MCF 10A (cell line): ENCODE results near the gene SPNS3. TPM values are rescaled to one million over a fixed set of nuclear protein-coding genes. Genes with fewer than 3 reads are reported as not detected.
A peak's percentile ranks its signal among the peaks of the same experiment; 100 is the strongest.

Experiments used
- BruUV-seq: library from RNA; stranded (reverse); fragments of 400-500 nt; replicated peaks from 2 replicates; lab custom pipeline; 2021; lab: Mats Ljungman, UMichigan
- CTCF ChIA-PET: fragments of 300-600 bp; sonication (Branson Sonifier 250); formaldehyde crosslinking; extraction: SDS; loops from one replicate; lab custom pipeline; 2021; ENCODE audit warnings: antibody characterized with exemption, inconsistent platforms; lab: Yijun Ruan, JAX
- POLR2A ChIA-PET: fragments of 300-600, 350-650 bp; sonication (Branson Sonifier 250); formaldehyde crosslinking; extraction: SDS; loops from one replicate; lab custom pipeline; 2020; ENCODE audit warnings: antibody characterized with exemption, inconsistent platforms; lab: Yijun Ruan, JAX
- DNase-seq: peaks from one replicate; pipeline ENCODE4 v3.0.0-alpha.2; 2018; ENCODE audit not compliant: unreplicated experiment
- H3K27ac Mint-ChIP-seq: one replicate; pipeline ENCODE4 v1.8.0; 2022; ENCODE audit warnings: mild to moderate bottlenecking, low read depth, mixed read lengths; ENCODE audit not compliant: unreplicated experiment
- H3K27me3 Mint-ChIP-seq: one replicate; pipeline ENCODE4 v1.8.0; 2022; ENCODE audit warnings: mixed read lengths; ENCODE audit not compliant: insufficient read depth, unreplicated experiment
- H3K36me3 Mint-ChIP-seq: one replicate; pipeline ENCODE4 v1.8.0; 2022; ENCODE audit warnings: mild to moderate bottlenecking, moderate library complexity, mixed read lengths; ENCODE audit not compliant: insufficient read depth, unreplicated experiment
- H3K4me1 Mint-ChIP-seq: one replicate; pipeline ENCODE4 v1.8.0; 2022; ENCODE audit warnings: mixed read lengths; ENCODE audit not compliant: insufficient read depth, unreplicated experiment
- H3K4me3 Mint-ChIP-seq: one replicate; pipeline ENCODE4 v1.8.0; 2022; ENCODE audit warnings: mild to moderate bottlenecking, moderate library complexity, mixed read lengths; ENCODE audit not compliant: unreplicated experiment
- H3K9me3 Mint-ChIP-seq: one replicate; pipeline ENCODE4 v1.8.0; 2022; ENCODE audit warnings: mixed read lengths; ENCODE audit not compliant: unreplicated experiment
- CTCF ChIP-seq: fragments of 200-600 bp; IDR thresholded peaks from one replicate; pipeline ENCODE4 v1.8.0; 2022; ENCODE audit warnings: antibody characterized with exemption, mild to moderate bottlenecking; ENCODE audit not compliant: unreplicated experiment
- intact Hi-C: fragments of 100-400 bp; cut with micrococcal nuclease; formaldehyde crosslinking; loops from 2 replicates; pipeline ENCODE4 v1.14.1; 2022
- total RNA-seq: library from RNA; stranded (reverse); gene quantifications from 2 replicates; pipeline ENCODE4 v1.2.3, GENCODE V29; 2022

The SPNS3 gene
- total RNA-seq, 1 experiment from 2014 or later = not detected

GRCh38 chr17:4513113-4514032 is 79.6 kb downstream of the SPNS3 start:
- peaks cover 8% of the 10 kb centered on the region for H3K9me3 Mint-ChIP-seq
- no peak for TF ChIP-seq CTCF
- no peaks in the 10 kb centered on the region for H3K27me3 Mint-ChIP-seq
- H3K36me3 Mint-ChIP-seq = peaks cover 6% of the 10 kb centered on the region
- intact Hi-C loops = no loop called here
- H3K27ac Mint-ChIP-seq = no peak overlapping the region
- BruUV-seq = no TSS peak
- DNase-seq = peak; percentile 19
- POLR2A ChIA-PET = interaction anchor here (0.6 kb wide), 1 partner anchor 16 kb away, joined by 3 read pairs; no protein-coding TSS in a partner anchor
- no peak overlapping the region for H3K4me3 Mint-ChIP-seq
- CTCF ChIA-PET = interaction anchor here (0.6 to 0.8 kb wide), 3 partner anchors 92 to 186 kb away, joined by 3 to 5 read pairs (median 3); no protein-coding TSS in a partner anchor
- no peaks in the 10 kb centered on the region for H3K4me1 Mint-ChIP-seq

GRCh38 chr17:4514206-4514605 is 80.5 kb downstream of the SPNS3 start:
- no peaks in the 10 kb centered on the region for H3K27me3 Mint-ChIP-seq
- no peak overlapping the region for H3K27ac Mint-ChIP-seq
- POLR2A ChIA-PET = interaction anchor here (0.6 kb wide), 1 partner anchor 17 kb away, joined by 3 read pairs; no protein-coding TSS in a partner anchor

GRCh38 chr17:4514779-4515178 is 81.0 kb downstream of the SPNS3 start:
- no peak for DNase-seq
- BruUV-seq = no TSS peak
- no peak overlapping the region for H3K4me3 Mint-ChIP-seq
- H3K36me3 Mint-ChIP-seq = no peaks in the 10 kb centered on the region
- H3K4me1 Mint-ChIP-seq = no peaks in the 10 kb centered on the region
- TF ChIP-seq CTCF = no peak
- H3K27ac Mint-ChIP-seq = no peak overlapping the region
- H3K27me3 Mint-ChIP-seq = no peaks in the 10 kb centered on the region
- peaks cover 8% of the 10 kb centered on the region for H3K9me3 Mint-ChIP-seq
- intact Hi-C loops = no loop called here
- CTCF ChIA-PET = no interaction called here
- POLR2A ChIA-PET = no interaction called here

More at GRCh38 chr17:4514206-4514605, 80.5 kb downstream of the SPNS3 start:
- CTCF ChIA-PET = interaction anchor here (0.6 kb wide), 1 partner anchor 111 kb away, joined by 5 read pairs; no protein-coding TSS in a partner anchor
- Mint-ChIP-seq H3K36me3 (no peaks in the 10 kb centered on the region), H3K9me3 (peaks cover 8% of the 10 kb centered on the region), H3K4me3 (no peak overlapping the region), H3K4me1 (no peaks in the 10 kb centered on the region)
- intact Hi-C loops = no loop called here
- no peak for DNase-seq
- no TSS peak for BruUV-seq
- TF ChIP-seq CTCF = no peak

- no peak for TF ChIP-seq CTCF
- no peaks in the 10 kb centered on the region for H3K27me3 Mint-ChIP-seq
- H3K36me3 Mint-ChIP-seq = no peaks in the 10 kb centered on the region
- H3K4me3 Mint-ChIP-seq = no peak overlapping the region
- no peak overlapping the region for H3K27ac Mint-ChIP-seq
- no peak for DNase-seq
- peaks cover 3% of the 10 kb centered on the region for H3K4me1 Mint-ChIP-seq
- CTCF ChIA-PET = no interaction called here
- intact Hi-C loops = no loop called here
- BruUV-seq = no TSS peak
- peaks cover 8% of the 10 kb centered on the region for H3K9me3 Mint-ChIP-seq
- POLR2A ChIA-PET = no interaction called here
Measured at GRCh38 chr17:4515501-4515900, 81.8 kb downstream of the SPNS3 start.
